Cardiac muscle cell (in vitro differentiated cells and primary cell): ENCODE results near the gene EPHA4. TPM values are rescaled to one million over a fixed set of nuclear protein-coding genes. Genes with fewer than 3 reads are reported as not detected.

Experiments used
- DNase-seq, 2 donors: peaks; one replicate each; pipeline versions ENCODE4 v3.0.0 to v3.0.0-alpha.2; 2010 to 2017; ENCODE audit warnings: low read depth in 1 of 2, low spot score in 1 of 2
- H3K27ac ChIP-seq: fragments of 200-600 bp; sonication (generic); 2 replicates; pipeline ENCODE4 v1.5.1; 2016
- H3K27me3 ChIP-seq: fragments of 200-600 bp; sonication (generic); 2 replicates; pipeline ENCODE4 v1.6.0; 2016; ENCODE audit warnings: control low read depth
- H3K36me3 ChIP-seq: fragments of 200-600 bp; sonication (generic); 2 replicates; pipeline ENCODE4 v1.5.1; 2016; ENCODE audit warnings: control low read depth
- H3K4me1 ChIP-seq: fragments of 200-600 bp; sonication (generic); 2 replicates; pipeline ENCODE4 v1.8.1; 2017; ENCODE audit warnings: low read depth, mild to moderate bottlenecking, mixed run types
- H3K4me3 ChIP-seq: fragments of 200-600 bp; sonication (generic); 2 replicates; pipeline ENCODE4 v1.5.1; 2016; ENCODE audit warnings: mild to moderate bottlenecking
- H3K9me3 ChIP-seq: fragments of 200-600 bp; sonication (generic); 2 replicates; pipeline ENCODE4 v1.5.1; 2017; ENCODE audit warnings: low read depth, mild to moderate bottlenecking, control low read depth
- polyA plus RNA-seq: library from polyadenylated mRNA; unstranded; fragments of >200 nt; fragmentation: Nextera tagmentation; extraction: Ambion mirVana; gene quantifications from 2 replicates; pipeline ENCODE4 v1.2.1, GENCODE V29; 2016
- total RNA-seq: library from RNA; depleted of rRNA; stranded (reverse); fragments of >200 nt; gene quantifications from 2 replicates; pipeline ENCODE4 v1.2.3, GENCODE V29; 2016
- TF ChIP-seq, protein P1 (sequence below): IDR thresholded peaks from 2 replicates; pipeline ENCODE4 v1.5.1; 2012; ENCODE audit warnings: low read depth, mild to moderate bottlenecking, low read length

EPHA4 gene
- total and polyA plus RNA-seq, 2 experiments from 2014 or later = 21.2 to 70.2 TPM

DNA sequence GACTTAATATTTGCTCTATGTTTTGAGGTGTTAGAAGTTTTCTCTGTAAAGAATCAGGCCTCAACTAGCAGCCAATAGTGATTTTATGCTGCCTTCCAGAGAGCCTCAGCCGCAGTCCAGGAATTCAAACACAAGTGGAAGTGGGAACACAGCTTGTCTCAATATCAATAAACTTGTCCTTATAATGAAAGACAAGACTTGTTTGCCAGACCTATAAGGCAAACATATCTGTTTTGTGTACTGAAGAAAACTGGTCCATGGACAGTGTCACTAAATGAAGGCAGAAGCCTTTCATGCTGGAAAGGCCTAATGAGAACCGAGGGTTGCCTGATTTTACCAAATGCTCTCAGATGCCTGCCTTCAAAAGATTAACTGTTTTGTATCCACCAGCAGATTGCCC, 182.2 kb downstream of the EPHA4 start:
- H3K27ac ChIP-seq = no peak overlapping the region
- no peak overlapping the region for H3K4me3 ChIP-seq
- H3K27me3 ChIP-seq = no peaks in the 10 kb centered on the region
- peaks cover 6% of the 10 kb centered on the region for H3K4me1 ChIP-seq
- no peaks in the 10 kb centered on the region for H3K36me3 ChIP-seq
- no peak for DNase-seq
- no peaks in the 10 kb centered on the region for H3K9me3 ChIP-seq
- TF ChIP-seq, protein P1, sequence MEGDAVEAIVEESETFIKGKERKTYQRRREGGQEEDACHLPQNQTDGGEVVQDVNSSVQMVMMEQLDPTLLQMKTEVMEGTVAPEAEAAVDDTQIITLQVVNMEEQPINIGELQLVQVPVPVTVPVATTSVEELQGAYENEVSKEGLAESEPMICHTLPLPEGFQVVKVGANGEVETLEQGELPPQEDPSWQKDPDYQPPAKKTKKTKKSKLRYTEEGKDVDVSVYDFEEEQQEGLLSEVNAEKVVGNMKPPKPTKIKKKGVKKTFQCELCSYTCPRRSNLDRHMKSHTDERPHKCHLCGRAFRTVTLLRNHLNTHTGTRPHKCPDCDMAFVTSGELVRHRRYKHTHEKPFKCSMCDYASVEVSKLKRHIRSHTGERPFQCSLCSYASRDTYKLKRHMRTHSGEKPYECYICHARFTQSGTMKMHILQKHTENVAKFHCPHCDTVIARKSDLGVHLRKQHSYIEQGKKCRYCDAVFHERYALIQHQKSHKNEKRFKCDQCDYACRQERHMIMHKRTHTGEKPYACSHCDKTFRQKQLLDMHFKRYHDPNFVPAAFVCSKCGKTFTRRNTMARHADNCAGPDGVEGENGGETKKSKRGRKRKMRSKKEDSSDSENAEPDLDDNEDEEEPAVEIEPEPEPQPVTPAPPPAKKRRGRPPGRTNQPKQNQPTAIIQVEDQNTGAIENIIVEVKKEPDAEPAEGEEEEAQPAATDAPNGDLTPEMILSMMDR = no peak

DNA sequence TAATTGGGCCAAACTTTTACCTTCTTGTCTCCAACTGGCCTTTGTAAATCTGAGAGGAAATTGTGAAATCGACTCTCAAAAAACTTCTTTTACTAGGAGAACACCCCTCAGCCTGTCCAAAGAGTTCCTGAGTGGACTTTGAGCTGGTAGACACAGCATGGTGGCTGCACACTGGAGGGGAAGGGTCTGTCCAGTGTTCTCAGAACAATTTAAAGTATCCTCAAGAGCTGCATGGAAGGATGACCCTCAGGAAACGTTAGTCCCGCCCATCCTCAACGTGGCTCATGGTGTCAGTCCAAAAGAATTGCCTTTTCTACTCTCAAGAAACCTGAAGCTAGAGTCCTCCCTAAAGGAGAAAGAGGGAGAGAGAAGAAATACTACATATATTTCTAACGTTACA, 182.7 kb downstream of the EPHA4 start:
- no peak overlapping the region for H3K4me3 ChIP-seq
- no peaks in the 10 kb centered on the region for H3K36me3 ChIP-seq
- H3K9me3 ChIP-seq = no peaks in the 10 kb centered on the region
- no peak for DNase-seq
- no peak overlapping the region for H3K27ac ChIP-seq
- TF ChIP-seq, protein P1 = no peak
- H3K27me3 ChIP-seq = no peaks in the 10 kb centered on the region
- peaks cover 6% of the 10 kb centered on the region for H3K4me1 ChIP-seq

DNA sequence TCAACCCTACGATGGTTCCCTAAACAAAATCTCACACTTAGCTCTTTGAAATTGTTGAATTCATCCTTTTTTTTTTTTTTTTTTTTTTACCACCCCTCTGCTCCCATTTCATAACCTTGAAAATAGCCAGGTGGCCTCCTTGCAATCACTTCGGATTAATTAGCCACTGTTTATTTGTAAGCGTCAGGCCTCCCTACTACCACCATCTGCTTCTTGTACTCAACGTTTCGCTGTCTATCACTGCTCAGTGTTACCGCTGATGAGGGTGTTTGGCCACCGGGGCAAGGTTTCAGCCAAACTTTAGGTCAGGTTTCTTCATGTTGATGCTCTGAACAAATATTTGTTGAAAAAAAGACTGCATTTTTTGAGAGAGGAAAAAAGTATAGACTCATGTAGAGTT, 183.2 kb downstream of the EPHA4 start:
- no peaks in the 10 kb centered on the region for H3K9me3 ChIP-seq
- TF ChIP-seq, protein P1 = no peak

DNA sequence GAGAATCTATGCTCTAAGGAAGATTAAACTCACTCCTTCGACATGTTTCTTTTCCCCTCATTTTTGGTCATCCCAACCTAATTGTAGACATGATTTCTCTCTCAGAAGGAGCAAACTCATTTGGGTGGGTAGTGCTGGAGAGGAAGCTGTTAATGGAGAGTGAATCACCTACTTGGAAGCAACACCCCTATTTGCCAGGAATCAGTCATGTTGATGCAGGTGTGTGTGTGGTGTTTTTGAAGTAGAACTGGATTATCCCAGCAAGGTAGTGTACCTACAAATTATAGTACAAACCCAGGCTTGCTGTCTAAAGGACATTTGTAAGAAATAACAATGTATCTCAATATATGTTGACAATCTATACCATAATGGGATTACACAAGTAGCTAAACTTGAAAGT, 186.4 kb downstream of the EPHA4 start:
- peaks cover 6% of the 10 kb centered on the region for H3K4me1 ChIP-seq
- no peaks in the 10 kb centered on the region for H3K36me3 ChIP-seq
- no peak overlapping the region for H3K27ac ChIP-seq
- H3K4me3 ChIP-seq = no peak overlapping the region
- no peak for DNase-seq
- TF ChIP-seq, protein P1 = no peak
- no peaks in the 10 kb centered on the region for H3K9me3 ChIP-seq
- no peaks in the 10 kb centered on the region for H3K27me3 ChIP-seq

More for the DNA sequence above, 183.2 kb downstream of the EPHA4 start:
- Histone ChIP-seq H3K4me3 (no peak overlapping the region), H3K27ac (no peak overlapping the region), H3K36me3 (no peaks in the 10 kb centered on the region), H3K27me3 (no peaks in the 10 kb centered on the region), H3K4me1 (peaks cover 6% of the 10 kb centered on the region)
- no peak for DNase-seq

DNA sequence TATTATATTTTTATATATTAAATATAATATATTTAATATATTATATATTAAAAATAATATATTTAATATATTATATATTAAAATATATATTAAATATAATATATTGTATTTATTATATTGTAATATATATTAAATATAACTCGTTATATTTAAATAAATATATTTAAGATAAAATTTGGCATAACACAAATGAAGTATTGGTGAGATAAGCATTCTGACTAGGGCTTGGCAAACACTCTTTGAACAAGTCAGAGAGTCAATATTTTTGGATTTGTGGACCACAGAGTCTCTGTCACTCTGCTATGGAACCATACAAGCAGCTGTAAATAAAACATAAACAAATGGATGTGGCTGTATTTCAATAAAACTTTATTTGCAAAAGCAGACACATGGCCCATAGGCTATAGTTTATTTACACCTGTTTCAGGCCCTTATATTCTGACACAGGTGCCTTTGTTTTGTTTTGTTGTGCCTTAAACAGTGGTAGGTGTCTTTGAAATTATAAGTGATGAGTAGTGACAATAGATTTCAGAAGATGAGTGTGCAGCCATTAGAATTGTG, 190.1 kb downstream of the EPHA4 start:
- DNase-seq = no peak

More for the DNA sequence above, 190.1 kb downstream of the EPHA4 start:
- no peaks in the 10 kb centered on the region for H3K9me3 ChIP-seq
- no peak overlapping the region for H3K27ac ChIP-seq
- H3K4me1 ChIP-seq = peaks cover 8% of the 10 kb centered on the region
- H3K4me3 ChIP-seq = no peak overlapping the region
- H3K27me3 ChIP-seq = no peaks in the 10 kb centered on the region
- TF ChIP-seq, protein P1 = no peak
- H3K36me3 ChIP-seq = no peaks in the 10 kb centered on the region
